ENCODE results near the gene CLEC20A.

The CLEC20A gene

DNA sequence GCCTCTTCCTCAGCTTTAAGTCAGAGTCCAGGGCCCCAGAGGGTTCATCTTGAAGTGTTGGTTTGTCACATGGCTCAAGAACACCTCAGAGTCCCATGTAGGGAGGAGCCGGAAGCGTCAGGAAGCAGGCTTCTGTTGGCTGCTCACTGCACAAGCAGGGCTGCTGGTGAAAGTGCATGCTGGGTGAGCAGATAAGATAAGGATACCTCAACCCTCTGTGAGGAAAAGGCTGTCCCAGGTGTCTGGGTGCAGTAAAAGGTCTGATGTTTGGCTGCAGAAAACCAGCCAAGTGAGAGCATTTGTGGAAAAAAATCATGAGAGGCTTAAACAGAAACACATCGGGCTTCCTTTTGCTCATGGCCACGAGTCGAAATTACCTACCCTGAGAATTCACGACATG is 9.9 kb upstream of the CLEC20A start (continued):
- no peak for TF ChIP-seq ZNF449 (tag by site-specific recombination; IDR thresholded peaks at IDR 0.05)
- TF ChIP-seq AEBP2 (tag by site-specific recombination; IDR thresholded peaks at IDR 0.05; ENCODE audit: borderline replicate concordance), result no peak
- no peak for TF ChIP-seq ZNF274 (IDR thresholded peaks at IDR 0.05; ENCODE audit: low read length)
- TF ChIP-seq ZNF274 (tag by site-specific recombination; IDR thresholded peaks at IDR 0.05; ENCODE audit: borderline replicate concordance), result no peak
- no peak for TF ChIP-seq ZNF223 (tag by site-specific recombination; IDR thresholded peaks at IDR 0.05)

GRCh38 chr1:178506177-178506576 is 9.4 kb upstream of the CLEC20A start:
- no peak for TF ChIP-seq ZNF266 (tag by site-specific recombination; IDR thresholded peaks at IDR 0.05; ENCODE audit: low read depth)
- TF ChIP-seq SETDB1 (IDR thresholded peaks at IDR 0.05; ENCODE audit: insufficient read length, low read length), result no peak
- TF ChIP-seq ZNF37A (tag by site-specific recombination; IDR thresholded peaks at IDR 0.05), result no peak
- no peak for TF ChIP-seq ZNF791 (tag by site-specific recombination; IDR thresholded peaks at IDR 0.05)
- TF ChIP-seq KLF1 (tag by site-specific recombination; IDR thresholded peaks at IDR 0.05), result no peak
- no peak for TF ChIP-seq ZSCAN5A (tag by site-specific recombination; IDR thresholded peaks at IDR 0.05)
- CTCF ChIA-PET, result interaction anchor here (1.4 kb wide), 1 partner anchor 27 kb away, joined by 6 read pairs; no protein-coding TSS in a partner anchor
- POLR2A ChIA-PET, result no interaction called here

GRCh38 chr1:178504286-178504685 is 7.5 kb upstream of the CLEC20A start:
- H3K4me1 ChIP-seq (ENCODE audit: control insufficient read depth, insufficient read depth, low read length), result no peaks in the 10 kb centered on the region
- ChIA-PET POLR2A (no interaction called here), CTCF (interaction anchor here (0.6 to 2.4 kb wide), 8 partner anchors 10 to 1270 kb away, joined by 3 to 9 read pairs (median 4); no protein-coding TSS in a partner anchor)
- H3K9me3 ChIP-seq (ENCODE audit: control insufficient read depth, insufficient read depth, low read depth, low read length), result no peaks in the 10 kb centered on the region
- TF ChIP-seq ZFHX2 (tag by site-specific recombination; conservative IDR thresholded peaks at IDR 0.05) (no peak), ZNF426 (tag by site-specific recombination; IDR thresholded peaks at IDR 0.05) (no peak), ZNF18 (tag by site-specific recombination; IDR thresholded peaks at IDR 0.05) (no peak), GLI4 (tag by site-specific recombination; IDR thresholded peaks at IDR 0.05) (no peak), ZNF843 (tag by site-specific recombination; IDR thresholded peaks at IDR 0.05) (no peak), ZBTB1 (tag by site-specific recombination; IDR thresholded peaks at IDR 0.05) (no peak), ZNF660 (tag by site-specific recombination; IDR thresholded peaks at IDR 0.05) (no peak), KLF8 (tag by site-specific recombination; IDR thresholded peaks at IDR 0.05) (no peak)
- TF ChIP-seq, protein P1, sequence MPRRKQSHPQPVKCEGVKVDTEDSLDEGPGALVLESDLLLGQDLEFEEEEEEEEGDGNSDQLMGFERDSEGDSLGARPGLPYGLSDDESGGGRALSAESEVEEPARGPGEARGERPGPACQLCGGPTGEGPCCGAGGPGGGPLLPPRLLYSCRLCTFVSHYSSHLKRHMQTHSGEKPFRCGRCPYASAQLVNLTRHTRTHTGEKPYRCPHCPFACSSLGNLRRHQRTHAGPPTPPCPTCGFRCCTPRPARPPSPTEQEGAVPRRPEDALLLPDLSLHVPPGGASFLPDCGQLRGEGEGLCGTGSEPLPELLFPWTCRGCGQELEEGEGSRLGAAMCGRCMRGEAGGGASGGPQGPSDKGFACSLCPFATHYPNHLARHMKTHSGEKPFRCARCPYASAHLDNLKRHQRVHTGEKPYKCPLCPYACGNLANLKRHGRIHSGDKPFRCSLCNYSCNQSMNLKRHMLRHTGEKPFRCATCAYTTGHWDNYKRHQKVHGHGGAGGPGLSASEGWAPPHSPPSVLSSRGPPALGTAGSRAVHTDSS (tag by site-specific recombination; IDR thresholded peaks at IDR 0.05), result no peak
- TF ChIP-seq, protein P2, sequence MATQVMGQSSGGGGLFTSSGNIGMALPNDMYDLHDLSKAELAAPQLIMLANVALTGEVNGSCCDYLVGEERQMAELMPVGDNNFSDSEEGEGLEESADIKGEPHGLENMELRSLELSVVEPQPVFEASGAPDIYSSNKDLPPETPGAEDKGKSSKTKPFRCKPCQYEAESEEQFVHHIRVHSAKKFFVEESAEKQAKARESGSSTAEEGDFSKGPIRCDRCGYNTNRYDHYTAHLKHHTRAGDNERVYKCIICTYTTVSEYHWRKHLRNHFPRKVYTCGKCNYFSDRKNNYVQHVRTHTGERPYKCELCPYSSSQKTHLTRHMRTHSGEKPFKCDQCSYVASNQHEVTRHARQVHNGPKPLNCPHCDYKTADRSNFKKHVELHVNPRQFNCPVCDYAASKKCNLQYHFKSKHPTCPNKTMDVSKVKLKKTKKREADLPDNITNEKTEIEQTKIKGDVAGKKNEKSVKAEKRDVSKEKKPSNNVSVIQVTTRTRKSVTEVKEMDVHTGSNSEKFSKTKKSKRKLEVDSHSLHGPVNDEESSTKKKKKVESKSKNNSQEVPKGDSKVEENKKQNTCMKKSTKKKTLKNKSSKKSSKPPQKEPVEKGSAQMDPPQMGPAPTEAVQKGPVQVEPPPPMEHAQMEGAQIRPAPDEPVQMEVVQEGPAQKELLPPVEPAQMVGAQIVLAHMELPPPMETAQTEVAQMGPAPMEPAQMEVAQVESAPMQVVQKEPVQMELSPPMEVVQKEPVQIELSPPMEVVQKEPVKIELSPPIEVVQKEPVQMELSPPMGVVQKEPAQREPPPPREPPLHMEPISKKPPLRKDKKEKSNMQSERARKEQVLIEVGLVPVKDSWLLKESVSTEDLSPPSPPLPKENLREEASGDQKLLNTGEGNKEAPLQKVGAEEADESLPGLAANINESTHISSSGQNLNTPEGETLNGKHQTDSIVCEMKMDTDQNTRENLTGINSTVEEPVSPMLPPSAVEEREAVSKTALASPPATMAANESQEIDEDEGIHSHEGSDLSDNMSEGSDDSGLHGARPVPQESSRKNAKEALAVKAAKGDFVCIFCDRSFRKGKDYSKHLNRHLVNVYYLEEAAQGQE (tag by site-specific recombination; IDR thresholded peaks at IDR 0.05), result no peak
- H3K36me3 ChIP-seq (ENCODE audit: control insufficient read depth in 2 of 2, insufficient read depth in 1 of 2, low read length in 2 of 2), result no peaks in the 10 kb centered on the region
- H3K27ac ChIP-seq (ENCODE audit: extremely low read depth, low read depth, low read length), result no peak overlapping the region
- H3K4me3 ChIP-seq (ENCODE audit: low read depth, low read length), result no peak overlapping the region

More at GRCh38 chr1:178506177-178506576, 9.4 kb upstream of the CLEC20A start:
- H3K9me3 ChIP-seq (ENCODE audit: control insufficient read depth, insufficient read depth, low read depth, low read length), result no peaks in the 10 kb centered on the region
- H3K4me3 ChIP-seq (ENCODE audit: low read depth, low read length), result no peak overlapping the region
- H3K4me1 ChIP-seq (ENCODE audit: control insufficient read depth, insufficient read depth, low read length), result no peaks in the 10 kb centered on the region
- no peak overlapping the region for H3K27ac ChIP-seq (ENCODE audit: extremely low read depth, low read depth, low read length)
- no peaks in the 10 kb centered on the region for H3K36me3 ChIP-seq (ENCODE audit: control insufficient read depth in 2 of 2, insufficient read depth in 1 of 2, low read length in 2 of 2)
